HepG2 (cell line): Measurements from ENCODE around the gene UNC79.
"Not testable (repeated sequence)": the region's sequence is repeated elsewhere in the genome, so short reads cannot be mapped to it uniquely, and the experiment has no call there.

Experiments
- GRHL1 ChIP-seq: sonication (generic); formaldehyde crosslinking; conservative IDR thresholded peaks from 2 replicates; pipeline ENCODE4 v1.8.0; 2022; ENCODE audit warnings: missing genetic modification reagents
- MAZ ChIP-seq, 2 experiments: sonication (generic) in 1 of 2; formaldehyde crosslinking in 1 of 2; IDR thresholded peaks; 2 replicates each; pipeline versions ENCODE4 v1.5.0 to v1.6.1; 2012 to 2020; ENCODE audit warnings: low read depth in 2 of 2, mild to moderate bottlenecking in 2 of 2, borderline replicate concordance in 1 of 2, improper control_type of control experiment in 1 of 2, low read length in 1 of 2, missing genetic modification reagents in 1 of 2, moderate library complexity in 1 of 2
- ZFX ChIP-seq: sonication (generic); formaldehyde crosslinking; IDR thresholded peaks from 2 replicates; pipeline ENCODE4 v1.4.0; 2020; ENCODE audit warnings: mild to moderate bottlenecking, low read depth, missing genetic modification reagents, moderate library complexity

- TF ChIP-seq ZFX (CRISPR knock-in tag); GRHL1 (CRISPR knock-in tag); MAZ (IDR thresholded peaks at IDR 0.05; ENCODE audit: borderline replicate concordance, low read depth, low read length); MAZ (CRISPR knock-in tag; IDR thresholded peaks at IDR 0.05; ENCODE audit: low read depth): not testable (repeated sequence)
Observed at GRCh38 chr14:93525216-93525615, 94.5 kb downstream of the UNC79 start.
